Gastrocnemius medialis (tissue), 4 donors: ENCODE measurements around the gene LIPE. TPM values are rescaled to one million over a fixed set of nuclear protein-coding genes. Genes with fewer than 3 reads are reported as not detected.

Experiments
- ATAC-seq, 2 donors: fragments of 150-250 bp; one replicate each; pipeline ENCODE4 v1.9.1; 2016
- DNase-seq, 2 donors: peaks; one replicate each; pipeline ENCODE4 v3.0.0-alpha.2; 2019
- H3K27ac ChIP-seq, 4 donors: fragments of 200-600 bp; sonication (generic); 1 replicate in 1 of 4; 2 replicates in 3 of 4; pipeline ENCODE4 v1.5.1; 2016 to 2018; ENCODE audit warnings: mild to moderate bottlenecking in 2 of 4, moderate library complexity in 1 of 4
- H3K27me3 ChIP-seq, 3 donors: fragments of 200-600 bp; sonication (generic) in 2 of 3; 1 replicate in 1 of 3; 2 replicates in 2 of 3; pipeline versions ENCODE4 v1.5.1 to v1.6.0; 2016 to 2019; ENCODE audit warnings: mild to moderate bottlenecking in 1 of 3, moderate library complexity in 1 of 3
- H3K36me3 ChIP-seq, 2 donors: fragments of 200-600 bp; sonication (generic) in 1 of 2; one replicate each; pipeline ENCODE4 v1.5.1; 2017 to 2018
- H3K4me1 ChIP-seq, 2 donors: fragments of 200-600 bp; sonication (generic) in 1 of 2; one replicate each; pipeline ENCODE4 v1.5.1; 2016 to 2017; ENCODE audit warnings: mild to moderate bottlenecking in 2 of 2
- H3K4me3 ChIP-seq, 4 donors: fragments of 200-600 bp; sonication (generic) in 3 of 4; 1 replicate in 1 of 4; 2 replicates in 3 of 4; pipeline ENCODE4 v1.5.1; 2016 to 2019; ENCODE audit warnings: mild to moderate bottlenecking in 2 of 4
- H3K9me3 ChIP-seq, 3 donors: fragments of 200-600 bp; sonication (generic) in 2 of 3; 1 replicate in 1 of 3; 2 replicates in 2 of 3; pipeline ENCODE4 v1.5.1; 2016 to 2019
- POLR2A ChIP-seq, 2 donors: fragments of 450-650 bp; IDR thresholded peaks; one replicate each; pipeline ENCODE4 v1.6.1; 2017; ENCODE audit warnings: antibody characterized with exemption in 2 of 2, mild to moderate bottlenecking in 2 of 2, moderate library complexity in 2 of 2
- in situ Hi-C, 4 donors: fragments of 200-750 bp; cut with MboI; loops; one replicate each; pipeline versions ENCODE4 v1.15.0 to v1.8.0; 2017; ENCODE audit warnings: low sequenced_read_pairs in 4 of 4
- intact Hi-C: fragments of 100-400 bp; cut with DNase I; formaldehyde crosslinking; loops from one replicate; pipeline ENCODE4 v1.15.1; 2023; ENCODE audit warnings: low total_unique reads
- total RNA-seq, 4 donors: library from RNA; depleted of rRNA; stranded (reverse); fragments of >200 nt; gene quantifications; one replicate each; pipeline versions ENCODE4 v1.1.0 to v1.2.3, GENCODE V29; 2016
- TF ChIP-seq, protein P1 (sequence below), 5 experiments: fragments of 450-650 bp in 3 of 5; fragments of 200-600 bp in 2 of 5; sonication (generic) in 2 of 5; IDR thresholded peaks in 4 of 5; conservative IDR thresholded peaks in 1 of 5; 1 replicate in 4 of 5; 2 replicates in 1 of 5; pipeline ENCODE4 v1.5.1; 2016 to 2019; ENCODE audit warnings: antibody characterized with exemption in 5 of 5, mild to moderate bottlenecking in 3 of 5, moderate library complexity in 3 of 5

Gene LIPE
- total RNA-seq, 4 donors from 2014 or later: 6.9 to 44.5 (median 13.7) TPM

DNA sequence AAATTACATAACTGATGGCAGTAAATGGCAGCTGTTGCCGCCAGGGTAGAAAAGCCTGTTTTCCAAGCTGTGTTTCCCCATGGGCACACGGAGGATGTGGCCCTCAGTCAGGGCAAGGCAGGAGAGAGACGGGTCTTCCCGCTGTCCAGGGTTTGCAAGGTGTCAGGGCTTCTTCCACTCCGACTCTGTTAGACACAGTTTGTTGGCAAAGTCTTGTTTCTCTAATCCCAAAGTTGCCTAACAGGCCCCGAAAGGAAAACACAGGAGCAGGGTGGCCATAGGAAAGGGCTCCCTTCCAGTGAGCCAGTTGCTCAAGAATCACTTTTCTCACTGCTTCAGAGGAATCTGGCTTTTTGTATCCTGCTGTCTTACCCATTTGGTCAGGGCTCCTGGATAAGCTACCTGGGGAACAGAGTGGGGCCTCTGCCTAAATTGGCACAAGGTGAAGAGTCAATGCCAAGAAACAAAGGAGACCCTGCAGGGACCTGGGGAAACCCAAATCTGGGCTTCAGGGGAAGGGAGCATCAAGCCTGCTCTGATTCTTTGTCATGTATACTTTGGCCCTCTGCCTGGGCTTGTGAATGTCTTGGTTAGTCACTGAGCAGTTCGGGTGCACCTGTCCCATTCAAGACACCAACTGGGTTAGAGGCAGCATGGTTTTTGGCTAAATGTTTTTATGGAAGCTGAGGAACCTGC is 44.5 kb upstream of the LIPE start:
- Histone ChIP-seq H3K27me3 (peaks cover 0 to 4% (median 0%) of the 10 kb centered on the region in 3 donors), H3K4me1 (no peaks in the 10 kb centered on the region), H3K9me3 (no peaks in the 10 kb centered on the region), H3K4me3 (no peak overlapping the region), H3K36me3 (no peaks in the 10 kb centered on the region), H3K27ac (no peak overlapping the region)
- in situ Hi-C loops (no loop called here), intact Hi-C loops (no loop called here)
- TF ChIP-seq, protein P1, sequence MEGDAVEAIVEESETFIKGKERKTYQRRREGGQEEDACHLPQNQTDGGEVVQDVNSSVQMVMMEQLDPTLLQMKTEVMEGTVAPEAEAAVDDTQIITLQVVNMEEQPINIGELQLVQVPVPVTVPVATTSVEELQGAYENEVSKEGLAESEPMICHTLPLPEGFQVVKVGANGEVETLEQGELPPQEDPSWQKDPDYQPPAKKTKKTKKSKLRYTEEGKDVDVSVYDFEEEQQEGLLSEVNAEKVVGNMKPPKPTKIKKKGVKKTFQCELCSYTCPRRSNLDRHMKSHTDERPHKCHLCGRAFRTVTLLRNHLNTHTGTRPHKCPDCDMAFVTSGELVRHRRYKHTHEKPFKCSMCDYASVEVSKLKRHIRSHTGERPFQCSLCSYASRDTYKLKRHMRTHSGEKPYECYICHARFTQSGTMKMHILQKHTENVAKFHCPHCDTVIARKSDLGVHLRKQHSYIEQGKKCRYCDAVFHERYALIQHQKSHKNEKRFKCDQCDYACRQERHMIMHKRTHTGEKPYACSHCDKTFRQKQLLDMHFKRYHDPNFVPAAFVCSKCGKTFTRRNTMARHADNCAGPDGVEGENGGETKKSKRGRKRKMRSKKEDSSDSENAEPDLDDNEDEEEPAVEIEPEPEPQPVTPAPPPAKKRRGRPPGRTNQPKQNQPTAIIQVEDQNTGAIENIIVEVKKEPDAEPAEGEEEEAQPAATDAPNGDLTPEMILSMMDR (IDR thresholded peaks at IDR 0.05 in 4 of 5, conservative IDR thresholded peaks at IDR 0.05 in 1 of 5): no peak
- no peak for TF ChIP-seq POLR2A (IDR thresholded peaks at IDR 0.05)
- no peak for DNase-seq
- ATAC-seq: no peak

DNA sequence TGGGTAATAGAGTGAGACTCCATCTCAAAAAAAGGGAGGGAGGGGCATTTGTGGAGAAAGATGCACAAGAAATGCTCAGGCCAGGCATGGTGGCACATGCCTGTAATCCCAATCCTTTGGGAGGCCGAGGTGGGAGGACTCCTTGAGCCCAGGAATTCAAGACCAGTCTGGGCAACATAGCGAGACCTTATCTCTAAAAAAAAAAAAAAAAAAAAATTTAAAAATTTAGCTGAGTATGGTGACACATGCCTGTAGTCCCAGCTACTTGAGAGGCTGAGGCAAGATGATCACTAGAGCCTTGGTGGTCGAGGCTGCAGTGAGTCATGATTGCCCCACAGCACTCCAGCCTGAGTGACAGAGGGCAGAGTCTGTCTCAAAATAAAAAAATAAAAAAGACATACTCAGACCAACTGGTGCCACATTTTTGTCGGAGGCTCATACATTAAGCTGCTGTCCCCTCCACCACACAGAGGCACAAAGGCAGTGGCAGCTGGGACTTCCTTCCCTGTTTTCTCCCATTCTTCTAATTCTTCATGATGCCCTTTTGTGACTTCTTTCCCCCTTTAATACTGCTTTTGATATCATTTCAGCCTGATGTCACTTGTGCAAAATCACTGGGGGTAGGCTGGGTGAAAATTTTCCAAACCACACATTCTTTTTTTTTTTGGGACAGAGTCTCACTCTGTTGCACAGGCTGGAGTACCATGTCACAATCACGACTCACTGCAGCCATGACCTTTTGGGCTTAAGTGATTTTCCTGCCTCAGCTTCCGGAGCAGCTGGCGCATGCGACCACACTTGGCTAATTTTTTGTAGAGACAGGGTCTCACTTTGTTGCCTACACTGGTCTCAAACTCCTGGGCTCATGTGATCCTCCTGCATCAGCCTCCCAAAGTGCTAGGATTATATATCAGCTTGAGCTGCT is 42.4 kb upstream of the LIPE start:
- Histone ChIP-seq H3K4me1 (no peaks in the 10 kb centered on the region), H3K27me3 (peaks cover 0 to 4% (median 0%) of the 10 kb centered on the region in 3 donors), H3K36me3 (no peaks in the 10 kb centered on the region), H3K27ac (no peak overlapping the region), H3K9me3 (no peaks in the 10 kb centered on the region), H3K4me3 (no peak overlapping the region)
- no peak for ATAC-seq
- no peak for DNase-seq
- intact Hi-C loops (no loop called here), in situ Hi-C loops (no loop called here)
- TF ChIP-seq, protein P1 (IDR thresholded peaks at IDR 0.05 in 4 of 5, conservative IDR thresholded peaks at IDR 0.05 in 1 of 5): no peak
- no peak for TF ChIP-seq POLR2A (IDR thresholded peaks at IDR 0.05)

DNA sequence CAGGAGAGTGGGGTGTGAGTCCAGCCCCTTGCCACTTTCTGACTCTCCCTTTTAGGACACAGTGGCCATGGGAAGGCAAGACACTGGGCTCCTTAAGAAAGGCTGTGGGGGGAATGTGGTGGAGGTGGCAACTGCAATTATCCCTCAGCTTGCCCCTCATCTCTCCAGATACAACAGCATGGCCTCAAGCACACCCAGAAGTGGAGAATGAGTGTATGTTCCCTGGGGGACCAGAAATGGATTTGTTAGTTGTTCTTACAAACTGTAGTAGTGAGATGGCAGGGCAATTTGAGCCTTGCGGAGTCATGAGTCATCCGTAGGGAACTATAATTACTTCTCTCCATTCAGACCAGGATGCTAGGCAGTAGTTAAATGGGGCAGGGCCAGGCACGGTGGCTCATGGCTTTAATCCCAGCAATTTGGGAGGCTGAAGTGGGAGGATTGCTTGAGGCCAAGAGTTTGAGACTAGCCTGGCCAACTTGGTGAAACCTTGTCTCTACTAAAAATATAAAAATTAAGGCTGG is 41.1 kb upstream of the LIPE start:
- in situ Hi-C loops: no loop called here
- Histone ChIP-seq H3K4me1 (no peaks in the 10 kb centered on the region), H3K27ac (no peak overlapping the region), H3K27me3 (peaks cover 0 to 4% (median 0%) of the 10 kb centered on the region in 3 donors), H3K9me3 (no peaks in the 10 kb centered on the region), H3K4me3 (no peak overlapping the region), H3K36me3 (no peaks in the 10 kb centered on the region)
- DNase-seq (no peak), ATAC-seq (no peak)
- TF ChIP-seq, protein P1 (IDR thresholded peaks at IDR 0.05 in 4 of 5, conservative IDR thresholded peaks at IDR 0.05 in 1 of 5): no peak
- no peak for TF ChIP-seq POLR2A (IDR thresholded peaks at IDR 0.05)
- intact Hi-C loops: no loop called here

GRCh38 chr19:42467183-42467760 is 40.1 kb upstream of the LIPE start:
- Histone ChIP-seq H3K4me3 (no peak overlapping the region), H3K27me3 (no peaks in the 10 kb centered on the region), H3K9me3 (no peaks in the 10 kb centered on the region), H3K36me3 (no peaks in the 10 kb centered on the region), H3K4me1 (no peaks in the 10 kb centered on the region), H3K27ac (no peak overlapping the region)
- in situ Hi-C loops (no loop called here), intact Hi-C loops (no loop called here)
- DNase-seq: no peak
- TF ChIP-seq, protein P1 (IDR thresholded peaks at IDR 0.05 in 4 of 5, conservative IDR thresholded peaks at IDR 0.05 in 1 of 5): no peak
- no peak for TF ChIP-seq POLR2A (IDR thresholded peaks at IDR 0.05)
- no peak for ATAC-seq
